GM21526 (cell line): ENCODE data around the gene MYOF.
"Not testable (repeated sequence)": the region's sequence is repeated elsewhere in the genome, so short reads cannot be mapped to it uniquely, and the experiment has no call there.

ENCODE experiments used
- ATAC-seq: cut with Tn5 transposase; IDR thresholded peaks from one replicate; pipeline ENCODE4 v1.9.1; 2021; ENCODE audit warnings: moderate library complexity; ENCODE audit not compliant: unreplicated experiment, low FRiP score

The MYOF gene

GRCh38 chr10:93358398-93358797, 123.7 kb downstream of the MYOF start:
- not testable (repeated sequence) for ATAC-seq

- no peak for ATAC-seq
These were observed 124.5 kb downstream of the MYOF start for GRCh38 chr10:93357680-93358079.

- ATAC-seq: no peak
These were observed 125.6 kb downstream of the MYOF start for GRCh38 chr10:93356516-93356915.

- no peak for ATAC-seq
These were observed 129.3 kb downstream of the MYOF start for GRCh38 chr10:93352638-93353383.

- ATAC-seq: no peak
These were observed 135.4 kb downstream of the MYOF start for GRCh38 chr10:93346694-93347093.

- ATAC-seq: no peak
These were observed 136.0 kb downstream of the MYOF start for GRCh38 chr10:93346108-93346507.

- no peak for ATAC-seq
These were observed 137.4 kb downstream of the MYOF start for GRCh38 chr10:93344691-93345090.

- no peak for ATAC-seq
These were observed 139.2 kb downstream of the MYOF start for GRCh38 chr10:93342921-93343320.

- no peak for ATAC-seq
These were observed 139.8 kb downstream of the MYOF start for GRCh38 chr10:93342366-93342765.

- ATAC-seq: no peak
These were observed 144.8 kb downstream of the MYOF start for GRCh38 chr10:93337309-93337721.

GRCh38 chr10:93336678-93337077, 145.5 kb downstream of the MYOF start:
- no peak for ATAC-seq

GRCh38 chr10:93336110-93336509, 146.0 kb downstream of the MYOF start:
- ATAC-seq: no peak

- ATAC-seq: no peak
These were observed 147.2 kb downstream of the MYOF start for GRCh38 chr10:93334901-93335327.

- ATAC-seq: no peak
These were observed 148.0 kb downstream of the MYOF start for GRCh38 chr10:93334181-93334580.

GRCh38 chr10:93333278-93333978, 148.7 kb downstream of the MYOF start:
- no peak for ATAC-seq

GRCh38 chr10:93330824-93331223, 151.3 kb downstream of the MYOF start:
- ATAC-seq: no peak

- no peak for ATAC-seq
These were observed 162.2 kb downstream of the MYOF start for GRCh38 chr10:93319896-93320295.

- ATAC-seq: no peak
These were observed 163.0 kb downstream of the MYOF start for GRCh38 chr10:93319096-93319495.

- no peak for ATAC-seq
These were observed 166.9 kb downstream of the MYOF start for GRCh38 chr10:93315246-93315645.

- not testable (repeated sequence) for ATAC-seq
These were observed 167.5 kb downstream of the MYOF start for GRCh38 chr10:93314656-93315055.

GRCh38 chr10:93313798-93314197, 168.3 kb downstream of the MYOF start:
- no peak for ATAC-seq

- no peak for ATAC-seq
These were observed 173.1 kb downstream of the MYOF start for GRCh38 chr10:93309062-93309461.
